Transverse colon (tissue), 4 donors: ENCODE data around the gene SEL1L3.

Experiments used
- CTCF ChIP-seq, 5 experiments: fragments of 200-600 bp in 3 of 5; fragments of 450-650 bp in 2 of 5; sonication (generic) in 3 of 5; IDR thresholded peaks; 1 replicate in 2 of 5; 2 replicates in 3 of 5; pipeline ENCODE4 v1.5.1; 2016 to 2017; ENCODE audit warnings: antibody characterized with exemption in 5 of 5, inconsistent platforms in 3 of 5, mild to moderate bottlenecking in 2 of 5, moderate library complexity in 1 of 5
- EP300 ChIP-seq: sonication (generic); formaldehyde crosslinking; IDR thresholded peaks from one replicate; pipeline ENCODE4 v1.6.1; 2017; ENCODE audit warnings: antibody characterized with exemption, low read depth
- POLR2A ChIP-seq: fragments of 450-650 bp; IDR thresholded peaks from one replicate; pipeline ENCODE4 v1.6.1; 2016; ENCODE audit warnings: antibody characterized with exemption, mild to moderate bottlenecking, moderate library complexity
- POLR2AphosphoS5 ChIP-seq, 3 donors: sonication (generic); formaldehyde crosslinking; IDR thresholded peaks; one replicate each; pipeline ENCODE4 v1.6.1; 2016; ENCODE audit warnings: antibody characterized with exemption in 3 of 3

- TF ChIP-seq CTCF (IDR thresholded peaks at IDR 0.05) = no peak
- TF ChIP-seq POLR2A = no peak
- no peak for TF ChIP-seq POLR2AphosphoS5 (IDR thresholded peaks at IDR 0.05)
- TF ChIP-seq EP300 = no peak
Measured at GRCh38 chr4:25760518-25761157, 102.2 kb downstream of the SEL1L3 start.
